Astrocyte (in vitro differentiated cells and primary cell): ENCODE results near the gene FAM53A. TPM values are rescaled to one million over a fixed set of nuclear protein-coding genes. Genes with fewer than 3 reads are reported as not detected.

ENCODE experiments used
- DNase-seq: peaks from one replicate; pipeline ENCODE4 v3.0.0-alpha.2; 2010; ENCODE audit warnings: low read depth
- FAIRE-seq: peaks from 2 replicates; lab custom pipeline; 2011; peaks lifted over from hg19 to GRCh38; lab: Jason Lieb, UNC
- H2AFZ ChIP-seq: 2 replicates; pipeline ENCODE4 v1.6.0; 2012; ENCODE audit warnings: low read depth, low read length, inconsistent platforms
- H3K27ac ChIP-seq: 2 replicates; pipeline ENCODE4 v1.5.1; 2011; ENCODE audit warnings: low read depth, low read length, inconsistent platforms
- H3K27me3 ChIP-seq: 2 replicates; pipeline ENCODE4 v1.6.0; 2011; ENCODE audit warnings: low read length, inconsistent platforms; ENCODE audit not compliant: insufficient read depth
- H3K36me3 ChIP-seq: 2 replicates; pipeline ENCODE4 v1.5.1; 2011; ENCODE audit warnings: low read length, inconsistent platforms; ENCODE audit not compliant: insufficient read depth
- H3K4me1 ChIP-seq: 2 replicates; pipeline ENCODE4 v1.5.1; 2011; ENCODE audit warnings: low read length, inconsistent platforms; ENCODE audit not compliant: insufficient read depth
- H3K4me2 ChIP-seq: 2 replicates; pipeline ENCODE4 v1.6.0; 2012; ENCODE audit warnings: low read length, inconsistent platforms
- H3K4me3 ChIP-seq: 2 replicates; pipeline ENCODE4 v1.5.1; 2011; ENCODE audit warnings: low read depth, mild to moderate bottlenecking, low read length, inconsistent platforms; ENCODE audit not compliant: insufficient read depth
- H3K79me2 ChIP-seq: 2 replicates; pipeline ENCODE4 v1.6.0; 2012; ENCODE audit warnings: mild to moderate bottlenecking, low read length, inconsistent platforms; ENCODE audit not compliant: insufficient read depth
- H3K9ac ChIP-seq: 2 replicates; pipeline ENCODE4 v1.6.0; 2012; ENCODE audit warnings: mild to moderate bottlenecking, low read length, inconsistent platforms
- H3K9me3 ChIP-seq: 2 replicates; pipeline ENCODE4 v1.5.1; 2012; ENCODE audit warnings: low read depth, mild to moderate bottlenecking, low read length, inconsistent platforms; ENCODE audit not compliant: insufficient read depth
- H4K20me1 ChIP-seq: 2 replicates; pipeline ENCODE4 v1.6.0; 2012; ENCODE audit warnings: low read length, inconsistent platforms; ENCODE audit not compliant: insufficient read depth
- H3K27ac Mint-ChIP-seq: one replicate; pipeline ENCODE4 v1.8.0; 2021; ENCODE audit warnings: mild to moderate bottlenecking, mixed read lengths; ENCODE audit not compliant: unreplicated experiment
- H3K27me3 Mint-ChIP-seq: one replicate; pipeline ENCODE4 v1.8.0; 2021; ENCODE audit warnings: low read depth, mixed read lengths; ENCODE audit not compliant: unreplicated experiment
- H3K36me3 Mint-ChIP-seq: one replicate; pipeline ENCODE4 v1.8.0; 2021; ENCODE audit warnings: low read depth, mixed read lengths; ENCODE audit not compliant: unreplicated experiment
- H3K4me1 Mint-ChIP-seq: one replicate; pipeline ENCODE4 v1.8.0; 2021; ENCODE audit warnings: low read depth, mixed read lengths; ENCODE audit not compliant: unreplicated experiment
- H3K4me3 Mint-ChIP-seq: one replicate; pipeline ENCODE4 v1.8.0; 2021; ENCODE audit warnings: mild to moderate bottlenecking, moderate library complexity, mixed read lengths; ENCODE audit not compliant: unreplicated experiment
- H3K9me3 Mint-ChIP-seq: one replicate; pipeline ENCODE4 v1.8.0; 2021; ENCODE audit warnings: mild to moderate bottlenecking, mixed read lengths; ENCODE audit not compliant: unreplicated experiment
- CTCF ChIP-seq: IDR thresholded peaks from 2 replicates; pipeline ENCODE4 v1.5.1; 2011; ENCODE audit warnings: low read depth, mild to moderate bottlenecking, inconsistent platforms, low read length, moderate library complexity; ENCODE audit not compliant: insufficient read depth
- EZH2 ChIP-seq: IDR thresholded peaks from 2 replicates; pipeline ENCODE4 v1.6.1; 2012; ENCODE audit warnings: mild to moderate bottlenecking, low read length, inconsistent platforms; ENCODE audit not compliant: insufficient read depth
- total RNA-seq: library from RNA; stranded (reverse); gene quantifications from 2 replicates; pipeline ENCODE4 v1.2.1, GENCODE V29; 2021

The FAM53A gene
- total RNA-seq, 1 donor from 2014 or later = 2.1 TPM

DNA sequence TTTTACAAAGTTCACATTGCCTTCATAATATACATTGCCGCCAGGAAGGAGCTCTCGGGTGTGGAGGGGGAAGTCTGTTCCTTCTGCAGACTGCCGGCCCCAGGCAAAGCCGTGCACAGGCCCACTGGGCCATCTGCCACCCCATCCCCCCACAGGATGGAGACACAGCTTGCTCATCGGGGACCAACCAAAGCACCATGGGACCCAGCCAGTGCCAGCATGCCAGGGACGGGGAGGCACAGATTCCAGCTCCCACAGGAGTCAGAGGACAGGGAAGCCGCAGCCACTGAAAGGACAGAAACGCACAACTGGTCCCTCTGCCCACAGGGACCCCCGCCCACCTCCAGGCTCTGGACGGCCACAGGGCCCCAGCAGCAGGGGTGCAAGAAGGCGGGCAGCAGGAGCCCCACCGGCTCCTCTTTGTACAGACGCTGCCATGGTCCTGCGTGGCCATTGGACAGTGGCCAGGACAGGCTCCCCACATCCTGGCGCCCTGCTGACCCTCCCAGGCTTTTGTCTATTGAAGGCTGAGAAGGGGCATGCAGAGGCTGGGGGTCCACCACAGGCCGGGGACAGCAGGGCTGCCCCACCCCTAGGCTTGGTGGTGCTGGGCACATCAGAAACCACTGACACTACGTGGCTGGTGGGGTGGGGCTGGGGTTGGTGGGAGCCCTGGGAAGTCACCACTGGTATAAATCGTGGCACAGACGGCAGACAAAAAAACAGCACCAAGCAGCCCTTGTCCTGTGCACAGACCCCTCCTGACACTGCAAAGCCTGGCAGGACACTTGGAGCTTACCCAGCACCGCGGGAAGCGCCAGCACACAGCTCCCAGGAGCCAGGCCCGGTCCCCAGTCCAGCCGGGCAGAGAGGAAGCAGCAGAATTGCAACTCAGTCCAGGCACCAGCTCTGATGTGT lies 89.0 kb downstream of the FAM53A start:
- DNase-seq (no peak), FAIRE-seq (no peak)
- no peak for TF ChIP-seq EZH2
- no peak for TF ChIP-seq CTCF
- peaks cover 13% of the 10 kb centered on the region for H3K27me3 Mint-ChIP-seq
- Histone ChIP-seq H3K27ac (no peak overlapping the region), H3K79me2 (no peaks in the 10 kb centered on the region), H4K20me1 (no peaks in the 10 kb centered on the region), H3K4me1 (no peaks in the 10 kb centered on the region), H3K9me3 (peaks cover 6% of the 10 kb centered on the region), H3K4me2 (no peak overlapping the region), H3K4me3 (no peak overlapping the region), H3K36me3 (no peaks in the 10 kb centered on the region), H3K9ac (no peak overlapping the region), H3K27me3 (no peaks in the 10 kb centered on the region), H2AFZ (no peak overlapping the region)
- H3K4me1 Mint-ChIP-seq = peaks cover 4% of the 10 kb centered on the region
- no peak overlapping the region for H3K4me3 Mint-ChIP-seq
- peaks cover 5% of the 10 kb centered on the region for H3K9me3 Mint-ChIP-seq
- H3K27ac Mint-ChIP-seq = no peak overlapping the region
- H3K36me3 Mint-ChIP-seq = no peaks in the 10 kb centered on the region

GRCh38 chr4:1593881-1594345 lies 90.2 kb downstream of the FAM53A start:
- no peaks in the 10 kb centered on the region for H3K79me2 ChIP-seq
- H4K20me1 ChIP-seq = no peaks in the 10 kb centered on the region
- Mint-ChIP-seq H3K27ac (no peak overlapping the region), H3K36me3 (no peaks in the 10 kb centered on the region), H3K27me3 (peaks cover 13% of the 10 kb centered on the region), H3K4me3 (no peak overlapping the region), H3K9me3 (peaks cover 12% of the 10 kb centered on the region), H3K4me1 (peaks cover 5% of the 10 kb centered on the region)
- FAIRE-seq = no peak
- no peaks in the 10 kb centered on the region for H3K36me3 ChIP-seq
- no peaks in the 10 kb centered on the region for H3K4me1 ChIP-seq
- peaks cover 6% of the 10 kb centered on the region for H3K9me3 ChIP-seq
- H2AFZ ChIP-seq = no peak overlapping the region
- no peak for TF ChIP-seq EZH2
- no peak for TF ChIP-seq CTCF
- H3K27ac ChIP-seq = no peak overlapping the region
- H3K9ac ChIP-seq = no peak overlapping the region
- H3K4me3 ChIP-seq = no peak overlapping the region
- no peak overlapping the region for H3K4me2 ChIP-seq
- H3K27me3 ChIP-seq = no peaks in the 10 kb centered on the region
- no peak for DNase-seq

DNA sequence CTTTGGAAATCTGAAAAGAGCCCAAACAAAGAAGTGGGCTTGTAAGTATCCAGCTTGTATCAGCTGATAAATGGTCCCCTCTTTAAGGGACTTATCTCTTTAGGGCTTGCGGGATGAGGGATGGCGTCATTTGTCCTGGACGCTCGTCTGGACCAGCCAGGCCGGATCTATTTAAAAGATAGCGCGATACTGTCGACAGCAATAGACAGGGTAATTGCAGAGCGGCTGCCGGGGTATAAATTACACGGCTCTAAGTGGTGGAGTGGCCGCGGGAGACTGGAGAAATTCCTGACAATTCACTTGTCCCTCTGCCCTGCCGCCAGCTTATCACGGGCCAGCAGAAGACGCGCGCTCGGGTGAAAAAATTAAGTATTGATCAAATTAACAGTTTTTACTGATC lies 90.7 kb downstream of the FAM53A start:
- DNase-seq = no peak
- no peak overlapping the region for H3K4me3 Mint-ChIP-seq
- no peaks in the 10 kb centered on the region for H4K20me1 ChIP-seq
- H3K27me3 Mint-ChIP-seq = peaks cover 10% of the 10 kb centered on the region
- H3K4me1 ChIP-seq = no peaks in the 10 kb centered on the region
- no peaks in the 10 kb centered on the region for H3K27me3 ChIP-seq
- no peak for TF ChIP-seq CTCF
- TF ChIP-seq EZH2 = no peak
- no peak for FAIRE-seq
- H3K9me3 ChIP-seq = peaks cover 6% of the 10 kb centered on the region
- no peaks in the 10 kb centered on the region for H3K36me3 ChIP-seq
- H3K4me3 ChIP-seq = no peak overlapping the region
- H3K9me3 Mint-ChIP-seq = peaks cover 13% of the 10 kb centered on the region
- H3K79me2 ChIP-seq = no peaks in the 10 kb centered on the region
- H3K27ac Mint-ChIP-seq = no peak overlapping the region
- H3K27ac ChIP-seq = no peak overlapping the region
- no peaks in the 10 kb centered on the region for H3K36me3 Mint-ChIP-seq
- no peak overlapping the region for H3K4me2 ChIP-seq
- H2AFZ ChIP-seq = no peak overlapping the region
- H3K4me1 Mint-ChIP-seq = peaks cover 5% of the 10 kb centered on the region
- no peak overlapping the region for H3K9ac ChIP-seq
